HCT116 (cell line): ENCODE results near the gene EML2.
"Not testable (repeated sequence)": the region's sequence is repeated elsewhere in the genome, so short reads cannot be mapped to it uniquely, and the experiment has no call there.

Source experiments
- ATF3 ChIP-seq: IDR thresholded peaks from 2 replicates; pipeline ENCODE4 v1.6.1; 2012
- EGR1 ChIP-seq: IDR thresholded peaks from 2 replicates; pipeline ENCODE4 v1.6.1; 2012; ENCODE audit warnings: low read depth
- ELF1 ChIP-seq: IDR thresholded peaks from 2 replicates; pipeline ENCODE4 v1.6.1; 2012; ENCODE audit warnings: low read depth, borderline replicate concordance
- EZH2 ChIP-seq: fragments of 200-600 bp; sonication (generic); IDR thresholded peaks from 2 replicates; pipeline ENCODE4 v1.6.1; 2017; ENCODE audit warnings: antibody characterized with exemption, mixed run types
- EZH2phosphoT487 ChIP-seq: fragments of 200-600 bp; IDR thresholded peaks from 2 replicates; pipeline ENCODE4 v1.6.1; 2018; ENCODE audit warnings: antibody characterized with exemption, borderline replicate concordance
- MAX ChIP-seq: IDR thresholded peaks from 2 replicates; pipeline ENCODE4 v1.6.1; 2012
- POLR2A ChIP-seq: IDR thresholded peaks from 2 replicates; pipeline ENCODE4 v1.7.0; 2011; ENCODE audit warnings: borderline replicate concordance; ENCODE audit not compliant: insufficient read depth, insufficient read length; ENCODE audit errors: extremely low read depth
- POLR2AphosphoS5 ChIP-seq: IDR thresholded peaks from 2 replicates; pipeline ENCODE4 v1.6.1; 2011; ENCODE audit warnings: mild to moderate bottlenecking, low read depth, low read length, moderate library complexity
- RAD21 ChIP-seq: IDR thresholded peaks from 2 replicates; pipeline ENCODE4 v1.6.1; 2012; ENCODE audit warnings: low read depth, mild to moderate bottlenecking
- SP1 ChIP-seq: IDR thresholded peaks from 2 replicates; pipeline ENCODE4 v1.6.1; 2012; ENCODE audit warnings: low read depth
- TCF7L2 ChIP-seq: IDR thresholded peaks from 2 replicates; pipeline ENCODE4 v1.7.0; 2011; ENCODE audit warnings: borderline replicate concordance, inconsistent platforms; ENCODE audit not compliant: insufficient read depth, insufficient read length; ENCODE audit errors: extremely low read depth
- YY1 ChIP-seq: IDR thresholded peaks from 2 replicates; pipeline ENCODE4 v1.6.1; 2011; ENCODE audit warnings: low read length, low read depth, moderate library complexity, mild to moderate bottlenecking; ENCODE audit not compliant: insufficient replicate concordance; ENCODE audit errors: extremely low read depth
- ZFX ChIP-seq: fragments of 450-650 bp; IDR thresholded peaks from 2 replicates; pipeline ENCODE4 v1.6.1; 2017
- TF ChIP-seq, protein P1 (sequence below), 3 experiments: fragments of 200-600 bp in 1 of 3; sonication (generic) in 1 of 3; IDR thresholded peaks in 2 of 3; conservative IDR thresholded peaks in 1 of 3; 2 replicates each; pipeline ENCODE4 v1.5.1; 2012 to 2017; ENCODE audit warnings: low read depth in 2 of 3, low read length in 2 of 3, antibody characterized with exemption in 1 of 3, borderline replicate concordance in 1 of 3, control low read depth in 1 of 3, mild to moderate bottlenecking in 1 of 3, mixed read lengths in 1 of 3, mixed run types in 1 of 3, moderate library complexity in 1 of 3; ENCODE audit not compliant: insufficient read depth in 1 of 3

DNA sequence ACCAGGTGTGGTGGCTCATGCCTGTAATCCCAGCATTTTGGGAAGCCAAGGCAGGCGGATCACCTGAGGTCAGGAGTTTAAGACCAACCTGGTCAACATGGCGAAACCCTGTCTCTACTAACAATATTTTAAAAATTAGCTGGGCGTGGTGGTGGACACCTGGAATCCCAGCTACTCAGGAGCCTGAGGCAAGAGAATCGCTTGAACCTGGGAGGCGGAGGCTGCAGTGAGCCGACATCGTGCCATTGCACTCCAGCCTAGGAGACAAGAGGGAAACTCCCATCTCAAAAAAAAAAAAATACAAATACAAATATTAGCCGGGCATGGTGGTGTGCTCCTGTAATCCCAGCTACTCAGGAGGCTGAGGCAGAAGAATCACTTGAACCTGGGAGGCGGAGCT, 24.1 kb downstream of the EML2 start:
- TF ChIP-seq, protein P1, sequence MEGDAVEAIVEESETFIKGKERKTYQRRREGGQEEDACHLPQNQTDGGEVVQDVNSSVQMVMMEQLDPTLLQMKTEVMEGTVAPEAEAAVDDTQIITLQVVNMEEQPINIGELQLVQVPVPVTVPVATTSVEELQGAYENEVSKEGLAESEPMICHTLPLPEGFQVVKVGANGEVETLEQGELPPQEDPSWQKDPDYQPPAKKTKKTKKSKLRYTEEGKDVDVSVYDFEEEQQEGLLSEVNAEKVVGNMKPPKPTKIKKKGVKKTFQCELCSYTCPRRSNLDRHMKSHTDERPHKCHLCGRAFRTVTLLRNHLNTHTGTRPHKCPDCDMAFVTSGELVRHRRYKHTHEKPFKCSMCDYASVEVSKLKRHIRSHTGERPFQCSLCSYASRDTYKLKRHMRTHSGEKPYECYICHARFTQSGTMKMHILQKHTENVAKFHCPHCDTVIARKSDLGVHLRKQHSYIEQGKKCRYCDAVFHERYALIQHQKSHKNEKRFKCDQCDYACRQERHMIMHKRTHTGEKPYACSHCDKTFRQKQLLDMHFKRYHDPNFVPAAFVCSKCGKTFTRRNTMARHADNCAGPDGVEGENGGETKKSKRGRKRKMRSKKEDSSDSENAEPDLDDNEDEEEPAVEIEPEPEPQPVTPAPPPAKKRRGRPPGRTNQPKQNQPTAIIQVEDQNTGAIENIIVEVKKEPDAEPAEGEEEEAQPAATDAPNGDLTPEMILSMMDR (IDR thresholded peaks at IDR 0.05 in 2 of 3, conservative IDR thresholded peaks at IDR 0.05 in 1 of 3; ENCODE audit: borderline replicate concordance in 1 of 3, insufficient read depth in 1 of 3, low read depth in 2 of 3, low read length in 2 of 3) = not testable (repeated sequence)
- TF ChIP-seq YY1, SP1, ATF3, POLR2A, EZH2phosphoT487, POLR2AphosphoS5, EGR1, ELF1, ZFX, TCF7L2, EZH2, MAX, RAD21: not testable (repeated sequence)
